MM.1S (cell line): Measurements from ENCODE around the gene PTGIR.
A peak's percentile ranks its signal among the peaks of the same experiment; 100 is the strongest.

Experiments used
- DNase-seq: peaks from one replicate; pipeline ENCODE4 v3.0.0-alpha.2; 2015
- H2AFZ ChIP-seq: fragments of 300-600 bp; sonication (generic); 2 replicates; pipeline ENCODE4 v1.6.0; 2016; ENCODE audit warnings: antibody characterized with exemption, low read length
- H3F3A ChIP-seq: fragments of 300-600 bp; sonication (generic); 2 replicates; pipeline ENCODE4 v1.6.1; 2016; ENCODE audit warnings: mild to moderate bottlenecking, antibody characterized with exemption, low read length, moderate library complexity, mixed read lengths; ENCODE audit not compliant: insufficient read depth
- H3K27ac ChIP-seq: fragments of 300-600 bp; sonication (generic); 2 replicates; pipeline ENCODE4 v1.5.1; 2016; ENCODE audit warnings: mild to moderate bottlenecking, low read length
- H3K27me3 ChIP-seq: fragments of 300-600 bp; sonication (generic); replicated peaks from 2 replicates; pipeline ENCODE4 v1.6.0; 2016; ENCODE audit warnings: low read length; ENCODE audit not compliant: insufficient read depth
- H3K36me3 ChIP-seq: fragments of 300-600 bp; sonication (generic); replicated peaks from 2 replicates; pipeline ENCODE4 v1.6.1; 2016; ENCODE audit warnings: mild to moderate bottlenecking, low read length, mixed read lengths; ENCODE audit not compliant: insufficient read depth
- H3K4me1 ChIP-seq: fragments of 300-600 bp; sonication (generic); 2 replicates; pipeline ENCODE4 v1.6.1; 2016; ENCODE audit warnings: low read length, mixed read lengths
- H3K4me2 ChIP-seq: fragments of 300-600 bp; sonication (generic); 2 replicates; pipeline ENCODE4 v1.6.0; 2016; ENCODE audit warnings: low read depth, low read length
- H3K4me3 ChIP-seq: fragments of 300-600 bp; sonication (generic); 2 replicates; pipeline ENCODE4 v1.5.1; 2016; ENCODE audit warnings: low read length, mixed read lengths
- H3K79me2 ChIP-seq: fragments of 300-600 bp; sonication (generic); 2 replicates; pipeline ENCODE4 v1.6.1; 2016; ENCODE audit warnings: mixed run types, low read length, mixed read lengths
- H3K9ac ChIP-seq: fragments of 300-600 bp; sonication (generic); 2 replicates; pipeline ENCODE4 v1.6.1; 2016; ENCODE audit warnings: low read length, mixed read lengths
- H3K9me2 ChIP-seq: fragments of 300-600 bp; sonication (generic); replicated peaks from 2 replicates; pipeline ENCODE4 v1.6.1; 2016; ENCODE audit warnings: mild to moderate bottlenecking, low read length, mixed read lengths; ENCODE audit not compliant: insufficient read depth
- H3K9me3 ChIP-seq: fragments of 300-600 bp; sonication (generic); replicated peaks from 2 replicates; pipeline ENCODE4 v1.6.1; 2016; ENCODE audit warnings: mild to moderate bottlenecking, low read length, mixed read lengths; ENCODE audit not compliant: insufficient read depth
- H4K20me1 ChIP-seq: fragments of 300-600 bp; sonication (generic); 2 replicates; pipeline ENCODE4 v1.6.1; 2016; ENCODE audit warnings: mild to moderate bottlenecking, low read length, moderate library complexity, mixed read lengths; ENCODE audit not compliant: insufficient read depth
- CTCF ChIP-seq: fragments of 300-600 bp; sonication (generic); IDR thresholded peaks from 2 replicates; pipeline ENCODE4 v1.5.1; 2016; ENCODE audit warnings: antibody characterized with exemption, low read length, mixed read lengths
- EZH2 ChIP-seq: fragments of 300-600 bp; sonication (generic); optimal IDR thresholded peaks from 2 replicates; pipeline ENCODE3; 2017; ENCODE audit warnings: low read depth, mild to moderate bottlenecking, antibody characterized with exemption, low read length, mixed read lengths
- EZH2phosphoT487 ChIP-seq: fragments of 300-600 bp; sonication (generic); IDR thresholded peaks from 2 replicates; pipeline ENCODE4 v1.6.1; 2018; ENCODE audit warnings: antibody characterized with exemption, low read length

Gene PTGIR

GRCh38 chr19:46585539-46585938 lies 39.4 kb downstream of the PTGIR start:
- DNase-seq: no peak
- H3K4me1 ChIP-seq: no peaks in the 10 kb centered on the region
- no peak overlapping the region for H3K4me2 ChIP-seq
- H3K4me3 ChIP-seq: no peak overlapping the region
- H3K9me2 ChIP-seq: no peaks in the 10 kb centered on the region
- H3K27ac ChIP-seq: no peak overlapping the region
- TF ChIP-seq EZH2: no peak
- no peak for TF ChIP-seq CTCF
- TF ChIP-seq EZH2phosphoT487: no peak
- H2AFZ ChIP-seq: no peak overlapping the region
- H3K27me3 ChIP-seq: no peaks in the 10 kb centered on the region
- H3K9ac ChIP-seq: no peak overlapping the region
- H3K9me3 ChIP-seq: no peaks in the 10 kb centered on the region
- H3F3A ChIP-seq: no peaks in the 10 kb centered on the region
- H3K79me2 ChIP-seq: no peaks in the 10 kb centered on the region
- no peaks in the 10 kb centered on the region for H4K20me1 ChIP-seq
- H3K36me3 ChIP-seq: no peaks in the 10 kb centered on the region

GRCh38 chr19:46580247-46580646 lies 44.6 kb downstream of the PTGIR start:
- Histone ChIP-seq H3K9me2 (no peaks in the 10 kb centered on the region), H3F3A (no peaks in the 10 kb centered on the region), H3K27ac (no peak overlapping the region), H3K4me2 (no peak overlapping the region), H3K9me3 (no peaks in the 10 kb centered on the region), H3K9ac (no peak overlapping the region), H3K36me3 (no peaks in the 10 kb centered on the region), H3K4me1 (no peaks in the 10 kb centered on the region), H3K4me3 (no peak overlapping the region), H2AFZ (no peak overlapping the region), H3K27me3 (0 out of 2 replicates have a peak, but pooled peaks cover 6% of the 10 kb centered on the region), H3K79me2 (no peaks in the 10 kb centered on the region), H4K20me1 (no peaks in the 10 kb centered on the region)
- no peak for DNase-seq
- TF ChIP-seq CTCF: no peak
- no peak for TF ChIP-seq EZH2
- no peak for TF ChIP-seq EZH2phosphoT487

GRCh38 chr19:46579361-46579879 lies 45.5 kb downstream of the PTGIR start:
- no peaks in the 10 kb centered on the region for H3K36me3 ChIP-seq
- no peak overlapping the region for H3K4me2 ChIP-seq
- no peaks in the 10 kb centered on the region for H3K4me1 ChIP-seq
- no peak for DNase-seq
- no peak overlapping the region for H3K27ac ChIP-seq
- no peaks in the 10 kb centered on the region for H3K79me2 ChIP-seq
- H3K4me3 ChIP-seq: no peak overlapping the region
- no peaks in the 10 kb centered on the region for H3F3A ChIP-seq
- no peak overlapping the region for H3K9ac ChIP-seq
- H3K9me3 ChIP-seq: no peaks in the 10 kb centered on the region
- H3K9me2 ChIP-seq: no peaks in the 10 kb centered on the region
- peak; percentile 47 for TF ChIP-seq CTCF
- TF ChIP-seq EZH2: no peak
- H3K27me3 ChIP-seq: peaks cover 6% of the 10 kb centered on the region; the same call in 1 of the 2 replicates
- no peak overlapping the region for H2AFZ ChIP-seq
- H4K20me1 ChIP-seq: no peaks in the 10 kb centered on the region
